ENCODE measurements around the gene VASN.
"Not testable (repeated sequence)": the region's sequence is repeated elsewhere in the genome, so short reads cannot be mapped to it uniquely, and the experiment has no call there.

VASN gene

GRCh38 chr16:4337540-4338088 lies 34.0 kb upstream of the VASN start:
- DNase-seq (ENCODE audit: low read depth), result no peak

DNA sequence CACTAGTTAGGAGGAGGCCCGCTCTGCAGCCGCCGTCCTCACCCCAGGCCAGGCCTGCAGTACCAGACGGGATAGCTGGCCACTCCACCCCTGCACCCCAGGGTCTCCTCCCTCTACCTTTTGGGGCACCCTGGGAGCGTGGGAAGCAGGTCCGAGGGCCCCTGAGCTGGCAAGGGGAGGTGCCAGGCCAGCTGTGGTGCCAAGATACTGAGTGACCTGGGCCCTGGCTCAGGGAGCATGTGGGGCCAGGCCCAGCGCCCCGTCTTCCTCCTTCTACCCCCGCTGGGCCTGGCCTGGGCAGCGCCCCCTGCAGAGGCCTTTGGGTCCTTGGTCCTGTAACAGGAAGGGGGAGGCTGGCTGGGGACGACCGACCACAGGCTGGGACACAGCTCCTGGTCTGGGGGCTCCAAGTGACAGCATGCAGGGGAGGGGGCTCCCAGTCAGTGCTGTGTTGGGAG lies 33.5 kb upstream of the VASN start:
- DNase-seq (ENCODE audit: low read depth), result no peak

DNA sequence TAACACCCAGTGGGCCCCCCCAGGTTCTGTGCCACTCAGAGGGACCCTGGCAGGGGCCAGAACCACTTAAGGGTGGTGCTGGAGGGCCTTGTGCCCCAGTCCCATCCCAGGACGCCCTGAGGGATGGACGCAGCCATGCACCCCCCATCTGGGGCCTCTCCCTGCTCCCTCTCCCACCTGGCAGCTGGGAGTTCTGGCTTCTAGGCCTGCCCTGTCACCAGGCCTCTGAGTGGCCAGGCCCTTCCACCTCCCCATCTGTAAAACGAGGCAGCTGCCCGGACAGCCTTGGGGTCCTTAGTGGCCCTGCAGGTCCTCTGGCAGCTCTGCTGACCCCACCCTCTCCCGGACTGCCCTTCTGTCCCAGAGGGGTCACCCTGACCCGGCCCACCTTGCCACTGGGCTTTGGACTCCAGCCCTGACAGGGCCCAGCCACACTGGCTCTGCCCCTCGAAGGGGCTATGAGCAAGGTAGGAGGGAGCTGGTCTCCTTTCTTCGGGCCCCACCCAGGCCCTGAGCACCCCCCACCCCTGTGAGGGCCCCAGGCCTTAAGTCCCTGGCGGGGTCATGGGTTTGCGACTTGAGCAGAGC lies 32.8 kb upstream of the VASN start:
- DNase-seq (ENCODE audit: low read depth), result no peak

- DNase-seq (ENCODE audit: low read depth), result no peak
Measured at GRCh38 chr16:4339455-4339854, 32.2 kb upstream of the VASN start.

- DNase-seq (ENCODE audit: low read depth), result no peak
Measured at GRCh38 chr16:4339909-4340308, 31.7 kb upstream of the VASN start.

DNA sequence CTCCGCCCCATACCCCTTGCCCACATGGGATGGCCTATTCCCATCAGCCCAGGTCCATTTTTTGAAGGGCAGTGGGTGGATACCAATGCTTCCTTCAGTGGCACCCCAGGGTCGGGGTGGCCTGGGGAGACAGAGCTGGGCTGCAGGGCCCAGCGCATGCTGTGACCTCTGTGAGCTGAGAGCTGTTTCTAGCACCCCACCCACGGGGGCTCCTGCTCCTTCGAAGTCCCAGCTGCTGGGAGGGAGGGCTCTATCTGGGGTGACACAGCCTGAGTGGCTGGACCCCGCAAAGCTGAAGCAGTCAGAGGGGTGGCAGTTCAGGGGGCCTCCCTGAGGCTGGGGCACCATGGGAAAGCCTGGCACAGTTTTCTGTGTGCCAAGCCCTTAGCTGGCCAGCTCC lies 31.2 kb upstream of the VASN start:
- no peak for DNase-seq (ENCODE audit: low read depth)

DNA sequence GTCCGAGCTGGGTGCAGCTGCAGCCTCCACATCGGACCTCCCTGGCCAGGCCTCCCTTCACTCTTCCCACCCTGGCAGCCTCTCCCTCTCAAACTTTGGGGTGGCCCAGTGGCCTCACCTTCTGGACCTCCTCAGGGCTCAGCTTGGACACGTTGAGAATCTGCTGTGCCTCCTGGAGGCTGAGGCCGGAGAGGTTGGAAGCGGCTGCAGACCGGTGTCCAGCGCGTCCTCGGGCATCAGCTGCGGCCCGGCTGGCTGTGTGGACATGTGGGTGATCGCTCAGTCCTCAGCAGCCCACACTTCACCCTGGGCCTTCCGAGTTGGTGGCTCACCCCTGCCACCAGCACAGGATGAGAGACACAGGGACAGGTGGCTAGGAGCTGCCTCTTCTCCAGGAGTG lies 30.4 kb upstream of the VASN start:
- no peak for DNase-seq (ENCODE audit: low read depth)

- no peak for DNase-seq (ENCODE audit: low read depth)
Measured at GRCh38 chr16:4342866-4343744, 28.5 kb upstream of the VASN start.

DNA sequence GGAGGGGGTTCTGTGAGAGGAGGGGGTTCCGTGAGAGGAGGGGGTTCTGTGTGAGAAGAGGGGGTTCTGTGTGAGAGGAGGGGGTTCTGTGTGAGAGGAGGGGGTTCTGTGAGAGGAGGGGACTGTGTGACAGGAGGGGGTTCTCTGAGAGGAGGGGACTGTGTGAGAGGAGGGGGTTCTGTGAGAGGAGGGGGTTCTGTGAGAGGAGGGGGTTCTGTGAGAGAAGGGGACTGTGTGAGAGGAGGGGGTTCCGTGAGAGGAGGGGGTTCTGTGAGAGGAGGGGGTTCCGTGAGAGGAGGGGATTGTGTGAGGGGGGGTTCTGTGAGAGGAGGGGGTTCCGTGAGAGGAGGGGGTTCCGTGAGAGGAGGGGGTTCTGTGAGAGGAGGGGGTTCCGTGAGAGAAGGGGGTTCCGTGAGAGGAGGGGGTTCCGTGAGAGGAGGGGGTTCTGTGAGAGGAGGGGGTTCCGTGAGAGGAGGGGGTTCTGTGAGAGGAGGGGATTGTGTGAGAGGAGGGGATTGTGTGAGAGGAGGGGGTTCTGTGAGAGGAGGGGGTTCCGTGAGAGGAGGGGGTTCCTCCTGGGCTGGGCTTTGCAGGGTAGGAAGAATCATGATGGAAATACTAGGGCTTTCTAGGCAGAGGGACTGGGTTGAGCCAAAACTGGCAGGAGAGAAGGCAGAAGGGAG lies 27.2 kb upstream of the VASN start:
- not testable (repeated sequence) for DNase-seq (ENCODE audit: low read depth)

- no peak for DNase-seq (ENCODE audit: low read depth)
Measured at GRCh38 chr16:4344983-4345835, 26.4 kb upstream of the VASN start.

GRCh38 chr16:4345836-4346781 lies 25.5 kb upstream of the VASN start:
- DNase-seq (ENCODE audit: low read depth), result peak; percentile 38

DNA sequence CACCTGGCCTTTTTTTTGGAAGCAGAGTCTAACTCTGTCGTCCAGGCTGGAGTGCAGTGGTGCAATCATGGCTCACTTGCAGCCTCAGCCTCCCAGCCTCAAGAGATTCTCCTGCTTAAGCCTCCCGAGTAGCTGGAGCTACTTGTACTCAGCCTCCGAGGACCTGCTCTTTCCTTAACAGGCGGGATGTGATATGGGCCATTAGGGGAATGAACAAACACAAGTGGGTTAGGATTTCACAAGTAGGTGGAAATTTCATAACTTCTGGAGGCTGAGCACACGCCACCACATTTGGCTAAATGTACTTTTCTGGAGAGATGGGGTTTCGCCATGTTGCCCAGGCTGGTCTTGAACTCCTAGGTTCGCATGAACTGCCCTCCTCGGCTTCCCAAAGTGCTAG lies 24.6 kb upstream of the VASN start:
- DNase-seq (ENCODE audit: low read depth), result peak; percentile 62

DNA sequence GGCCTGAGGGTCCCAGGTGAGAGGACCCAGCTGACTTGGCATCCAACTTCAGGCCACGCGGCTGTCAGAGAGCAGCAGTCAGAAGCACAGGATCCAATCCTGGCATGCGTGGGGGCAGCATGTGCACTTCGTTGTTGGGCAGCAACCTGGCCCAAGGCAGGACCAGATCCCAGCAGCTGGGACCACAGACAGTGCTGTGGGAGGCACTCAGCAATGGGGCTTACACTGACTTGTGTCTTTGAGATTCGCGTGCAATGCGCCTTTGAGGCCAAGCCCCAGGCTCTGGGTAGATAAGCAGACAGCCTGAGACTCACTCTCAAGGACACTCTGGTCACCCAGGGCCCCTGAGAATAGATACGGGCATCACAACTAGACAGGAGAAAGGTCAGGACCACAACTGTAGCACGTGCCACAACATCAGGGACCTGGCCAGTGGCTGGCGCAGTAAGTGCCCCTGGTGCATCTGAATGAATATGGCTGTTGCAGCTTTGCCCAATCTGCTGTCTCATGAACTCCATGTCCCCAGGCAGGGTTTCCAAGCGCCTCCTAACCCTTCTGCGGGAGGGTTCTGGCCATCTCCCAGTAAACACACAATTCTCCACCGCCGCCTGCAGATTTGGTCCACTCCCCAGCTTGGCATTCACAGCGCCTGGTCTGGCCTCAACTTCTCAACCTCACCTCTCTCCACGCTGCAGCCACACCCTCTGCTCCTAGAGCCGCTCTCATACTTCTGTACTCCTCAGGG lies 23.7 kb upstream of the VASN start:
- DNase-seq (ENCODE audit: low read depth), result no peak

GRCh38 chr16:4349332-4349731 lies 22.3 kb upstream of the VASN start:
- DNase-seq (ENCODE audit: low read depth), result no peak

- DNase-seq (ENCODE audit: low read depth), result no peak
Measured at GRCh38 chr16:4350365-4350786, 21.3 kb upstream of the VASN start.

- peak; percentile 92 for DNase-seq (ENCODE audit: low read depth)
Measured at GRCh38 chr16:4350787-4351659, 20.6 kb upstream of the VASN start, which contains the start of gene PAM16. Gene PAM16, minus strand, starts transcription at chr16:4351321. Its CDS starts 87 bp downstream, at chr16:4351234.

GRCh38 chr16:4351880-4352279 lies 19.8 kb upstream of the VASN start:
- DNase-seq (ENCODE audit: low read depth), result no peak

- no peak for DNase-seq (ENCODE audit: low read depth)
Measured at GRCh38 chr16:4352843-4353242, 18.8 kb upstream of the VASN start.

DNA sequence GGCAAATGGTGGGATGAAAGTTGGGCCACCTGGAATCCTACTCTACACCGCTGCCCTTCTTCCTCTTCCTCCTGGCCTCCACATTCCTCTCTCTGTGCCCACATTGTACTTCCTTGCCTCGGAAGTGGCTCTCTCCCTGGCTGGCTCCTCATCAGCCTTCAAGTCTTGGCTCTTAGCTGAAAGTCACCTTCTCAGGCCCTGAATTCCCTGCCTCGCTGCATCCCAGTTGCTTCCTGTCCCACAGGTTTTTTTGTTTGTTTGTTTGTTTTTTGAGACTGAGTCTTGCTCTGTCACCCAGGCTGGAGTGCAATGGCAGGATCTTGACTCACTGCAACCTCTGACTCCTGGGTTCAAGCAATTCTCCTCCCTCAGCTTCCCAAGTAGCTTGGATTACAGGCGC lies 18.0 kb upstream of the VASN start:
- DNase-seq (ENCODE audit: low read depth), result no peak
